Liver (tissue), 9 donors: ENCODE measurements around the gene PDLIM5. TPM values are rescaled to one million over a fixed set of nuclear protein-coding genes. Genes with fewer than 3 reads are reported as not detected.

ENCODE experiments used
- DNase-seq: peaks from one replicate; pipeline ENCODE4 v3.0.0-alpha.2; 2017; ENCODE audit warnings: low spot score
- H3K27ac ChIP-seq, 2 donors: one replicate each; pipeline ENCODE4 v1.7.0; 2013; ENCODE audit warnings: inconsistent platforms in 2 of 2, low read length in 2 of 2, control low read depth in 1 of 2, low read depth in 1 of 2, mild to moderate bottlenecking in 1 of 2
- H3K27me3 ChIP-seq, 4 donors: one replicate each; pipeline versions ENCODE4 v1.6.1 to v1.7.0; 2013; ENCODE audit warnings: low read length in 3 of 4, inconsistent platforms in 1 of 4, mild to moderate bottlenecking in 1 of 4, moderate library complexity in 1 of 4; ENCODE audit not compliant: control insufficient read depth in 4 of 4, insufficient read depth in 4 of 4
- H3K36me3 ChIP-seq, 4 donors: one replicate each; pipeline versions ENCODE4 v1.6.1 to v1.7.0; 2013; ENCODE audit warnings: low read length in 3 of 4, mild to moderate bottlenecking in 3 of 4, low read depth in 1 of 4, moderate library complexity in 1 of 4; ENCODE audit not compliant: control insufficient read depth in 4 of 4, insufficient read depth in 3 of 4
- H3K4me1 ChIP-seq, 4 donors: one replicate each; pipeline versions ENCODE4 v1.6.1 to v1.7.0; 2013; ENCODE audit warnings: low read length in 3 of 4, mild to moderate bottlenecking in 3 of 4, moderate library complexity in 1 of 4; ENCODE audit not compliant: control insufficient read depth in 4 of 4, insufficient read depth in 4 of 4
- H3K4me3 ChIP-seq, 3 donors: one replicate each; pipeline versions ENCODE4 v1.6.1 to v1.7.0; 2013; ENCODE audit warnings: low read length in 3 of 3, control low read depth in 1 of 3, low read depth in 1 of 3, mild to moderate bottlenecking in 1 of 3
- H3K9ac ChIP-seq, 2 donors: one replicate each; pipeline ENCODE4 v1.7.0; 2013; ENCODE audit warnings: low read length in 2 of 2, mild to moderate bottlenecking in 2 of 2, moderate library complexity in 2 of 2, control low read depth in 1 of 2, low read depth in 1 of 2
- H3K9me3 ChIP-seq, 4 donors: one replicate each; pipeline versions ENCODE4 v1.6.1 to v1.7.0; 2013; ENCODE audit warnings: low read length in 3 of 4; ENCODE audit not compliant: control insufficient read depth in 4 of 4
- EGR1 ChIP-seq, 2 donors: IDR thresholded peaks; 2 replicates each; pipeline ENCODE4 v1.6.1; 2016 to 2018; ENCODE audit warnings: antibody characterized with exemption in 2 of 2, low read depth in 2 of 2
- FOXA2 ChIP-seq: IDR thresholded peaks from 2 replicates; pipeline ENCODE4 v1.6.1; 2016; ENCODE audit warnings: antibody characterized with exemption
- HNF4A ChIP-seq, 2 donors: conservative IDR thresholded peaks; 2 replicates each; pipeline ENCODE4 v1.6.1; 2016; ENCODE audit warnings: antibody characterized with exemption in 2 of 2, mild to moderate bottlenecking in 2 of 2
- HNF4G ChIP-seq: IDR thresholded peaks from 2 replicates; pipeline ENCODE4 v1.6.1; 2016; ENCODE audit warnings: antibody characterized with exemption
- JUND ChIP-seq, 2 donors: IDR thresholded peaks; 2 replicates each; pipeline ENCODE4 v1.6.1; 2016; ENCODE audit warnings: antibody characterized with exemption in 2 of 2
- NR2F2 ChIP-seq: IDR thresholded peaks from 2 replicates; pipeline ENCODE4 v1.6.1; 2016; ENCODE audit warnings: antibody characterized with exemption
- RAD21 ChIP-seq, 2 donors: IDR thresholded peaks; 2 replicates each; pipeline ENCODE4 v1.6.1; 2016; ENCODE audit warnings: antibody characterized with exemption in 2 of 2, mild to moderate bottlenecking in 2 of 2
- RXRA ChIP-seq, 2 donors: IDR thresholded peaks; 2 replicates each; pipeline ENCODE4 v1.6.1; 2017 to 2018; ENCODE audit warnings: antibody characterized with exemption in 2 of 2, mild to moderate bottlenecking in 1 of 2
- SP1 ChIP-seq: IDR thresholded peaks from 2 replicates; pipeline ENCODE4 v1.6.1; 2018; ENCODE audit warnings: antibody characterized with exemption, mild to moderate bottlenecking
- YY1 ChIP-seq: IDR thresholded peaks from 2 replicates; pipeline ENCODE4 v1.6.1; 2016; ENCODE audit warnings: antibody characterized with exemption, mild to moderate bottlenecking
- WGBS: extraction: QIAGEN DNeasy Blood & Tissue Kit; methylation state at CpG from one replicate; pipeline ENCODE4 v1.1.7; 2013; 5-methylcytosine and 5-hydroxymethylcytosine counted together
- polyA plus RNA-seq, 2 donors: library from polyadenylated mRNA; stranded (reverse) in 1 of 2; unstranded in 1 of 2; fragments of 200-250 nt in 1 of 2; fragments of >200 nt in 1 of 2; fragmentation: Nextera tagmentation in 1 of 2; extraction: Ambion mirVana in 1 of 2; gene quantifications; one replicate each; pipeline versions ENCODE4 v1.2.1 to v1.2.3, GENCODE V29; 2013 to 2015
- total RNA-seq, 2 donors: library from RNA; depleted of rRNA; stranded (reverse); fragments of >200 nt; gene quantifications; one replicate each; pipeline ENCODE4 v1.2.3, GENCODE V29; 2014
- TF ChIP-seq, protein P1 (sequence below): IDR thresholded peaks from 2 replicates; pipeline ENCODE4 v1.6.1; 2016; ENCODE audit warnings: antibody characterized with exemption
- TF ChIP-seq, protein P2 (sequence below): fragments of 150-350 bp; IDR thresholded peaks from 2 replicates; pipeline ENCODE4 v1.5.1; 2017; ENCODE audit warnings: improper control_type of control experiment, low read depth, low read length; ENCODE audit not compliant: missing input control
- TF ChIP-seq, protein P3 (sequence below): IDR thresholded peaks from 2 replicates; pipeline ENCODE4 v1.6.1; 2016; ENCODE audit warnings: antibody characterized with exemption
- donor health status: healthy.
- donor health status: healthy.
- donor health status: healthy.
- donor health status: healthy.
- donor health status: healthy.

PDLIM5 gene
- total and polyA plus RNA-seq, 4 donors = 19.1 to 114 (median 67.8) TPM

DNA sequence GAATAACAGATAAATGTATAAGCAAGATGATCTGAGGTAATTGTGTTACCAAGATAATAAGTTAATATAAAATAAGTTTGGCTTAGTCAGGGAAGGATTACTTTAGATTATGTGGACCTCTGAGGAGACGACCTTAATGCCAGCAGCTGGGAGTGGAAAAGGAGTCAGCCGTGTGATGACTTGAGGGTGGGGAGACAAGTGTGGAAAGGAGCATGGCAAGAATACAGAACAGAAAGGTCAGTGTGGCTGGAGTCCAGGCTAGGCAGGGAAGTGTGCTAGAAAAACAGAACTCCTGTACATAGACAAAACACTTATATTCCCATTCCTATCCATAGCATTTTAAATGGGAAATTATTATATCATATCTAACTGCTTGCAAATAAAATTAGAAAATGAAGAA lies 138.8 kb downstream of the PDLIM5 start:
- H3K9me3 ChIP-seq = no peaks in the 10 kb centered on the region

DNA sequence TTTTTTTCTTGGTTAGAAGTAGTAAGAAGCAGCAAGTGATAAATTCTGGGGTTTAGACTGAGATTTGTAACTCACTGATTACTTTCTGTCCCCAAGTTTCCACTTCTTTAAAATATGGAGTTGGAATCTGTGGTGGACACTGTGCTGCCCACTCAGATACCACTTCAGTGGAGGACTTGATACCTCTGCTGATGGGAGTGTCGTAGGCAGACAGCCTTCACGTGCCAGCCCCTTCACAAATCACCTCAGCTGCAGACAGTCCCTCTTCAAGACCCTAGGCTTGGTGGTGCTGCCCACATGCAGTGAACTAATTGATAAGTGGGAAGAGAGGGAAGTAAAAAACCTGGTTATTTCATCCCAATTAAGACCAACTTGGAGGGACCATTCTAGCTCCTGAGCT lies 139.5 kb downstream of the PDLIM5 start:
- WGBS = 100% methylated on average over 2 of the region's 2 CpGs
- DNase-seq = no peak
- no peaks in the 10 kb centered on the region for H3K9me3 ChIP-seq
- H3K9ac ChIP-seq = no peak overlapping the region
- peaks cover 0 to 4% (median 0%) of the 10 kb centered on the region in 4 donors for H3K4me1 ChIP-seq
- no peak overlapping the region for H3K27ac ChIP-seq
- peaks cover 1 to 31% (median 18%) of the 10 kb centered on the region in 4 donors for H3K36me3 ChIP-seq
- no peaks in the 10 kb centered on the region for H3K27me3 ChIP-seq
- no peak overlapping the region for H3K4me3 ChIP-seq
- TF ChIP-seq, protein P1, sequence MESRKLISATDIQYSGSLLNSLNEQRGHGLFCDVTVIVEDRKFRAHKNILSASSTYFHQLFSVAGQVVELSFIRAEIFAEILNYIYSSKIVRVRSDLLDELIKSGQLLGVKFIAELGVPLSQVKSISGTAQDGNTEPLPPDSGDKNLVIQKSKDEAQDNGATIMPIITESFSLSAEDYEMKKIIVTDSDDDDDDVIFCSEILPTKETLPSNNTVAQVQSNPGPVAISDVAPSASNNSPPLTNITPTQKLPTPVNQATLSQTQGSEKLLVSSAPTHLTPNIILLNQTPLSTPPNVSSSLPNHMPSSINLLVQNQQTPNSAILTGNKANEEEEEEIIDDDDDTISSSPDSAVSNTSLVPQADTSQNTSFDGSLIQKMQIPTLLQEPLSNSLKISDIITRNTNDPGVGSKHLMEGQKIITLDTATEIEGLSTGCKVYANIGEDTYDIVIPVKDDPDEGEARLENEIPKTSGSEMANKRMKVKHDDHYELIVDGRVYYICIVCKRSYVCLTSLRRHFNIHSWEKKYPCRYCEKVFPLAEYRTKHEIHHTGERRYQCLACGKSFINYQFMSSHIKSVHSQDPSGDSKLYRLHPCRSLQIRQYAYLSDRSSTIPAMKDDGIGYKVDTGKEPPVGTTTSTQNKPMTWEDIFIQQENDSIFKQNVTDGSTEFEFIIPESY = no peak
- no peak for TF ChIP-seq HNF4G
- TF ChIP-seq NR2F2 = no peak
- TF ChIP-seq, protein P2, sequence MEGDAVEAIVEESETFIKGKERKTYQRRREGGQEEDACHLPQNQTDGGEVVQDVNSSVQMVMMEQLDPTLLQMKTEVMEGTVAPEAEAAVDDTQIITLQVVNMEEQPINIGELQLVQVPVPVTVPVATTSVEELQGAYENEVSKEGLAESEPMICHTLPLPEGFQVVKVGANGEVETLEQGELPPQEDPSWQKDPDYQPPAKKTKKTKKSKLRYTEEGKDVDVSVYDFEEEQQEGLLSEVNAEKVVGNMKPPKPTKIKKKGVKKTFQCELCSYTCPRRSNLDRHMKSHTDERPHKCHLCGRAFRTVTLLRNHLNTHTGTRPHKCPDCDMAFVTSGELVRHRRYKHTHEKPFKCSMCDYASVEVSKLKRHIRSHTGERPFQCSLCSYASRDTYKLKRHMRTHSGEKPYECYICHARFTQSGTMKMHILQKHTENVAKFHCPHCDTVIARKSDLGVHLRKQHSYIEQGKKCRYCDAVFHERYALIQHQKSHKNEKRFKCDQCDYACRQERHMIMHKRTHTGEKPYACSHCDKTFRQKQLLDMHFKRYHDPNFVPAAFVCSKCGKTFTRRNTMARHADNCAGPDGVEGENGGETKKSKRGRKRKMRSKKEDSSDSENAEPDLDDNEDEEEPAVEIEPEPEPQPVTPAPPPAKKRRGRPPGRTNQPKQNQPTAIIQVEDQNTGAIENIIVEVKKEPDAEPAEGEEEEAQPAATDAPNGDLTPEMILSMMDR = no peak
- no peak for TF ChIP-seq EGR1 (IDR thresholded peaks at IDR 0.05; ENCODE audit: low read depth in 2 of 2)
- no peak for TF ChIP-seq HNF4A (conservative IDR thresholded peaks at IDR 0.05)
- no peak for TF ChIP-seq YY1
- no peak for TF ChIP-seq RAD21 (IDR thresholded peaks at IDR 0.05)

More for the DNA sequence above, 138.8 kb downstream of the PDLIM5 start:
- Histone ChIP-seq H3K9ac (no peak overlapping the region), H3K36me3 (peaks cover 5 to 34% (median 22%) of the 10 kb centered on the region in 4 donors), H3K4me3 (no peak overlapping the region), H3K27ac (no peak overlapping the region), H3K4me1 (peaks cover 0 to under 1% (median 0%) of the 10 kb centered on the region in 4 donors), H3K27me3 (no peaks in the 10 kb centered on the region)
- TF ChIP-seq FOXA2 (no peak), RAD21 (IDR thresholded peaks at IDR 0.05) (no peak), HNF4G (no peak), JUND (IDR thresholded peaks at IDR 0.05) (no peak), RXRA (IDR thresholded peaks at IDR 0.05) (no peak), SP1 (no peak)
- TF ChIP-seq, protein P2 = no peak
- TF ChIP-seq, protein P3, sequence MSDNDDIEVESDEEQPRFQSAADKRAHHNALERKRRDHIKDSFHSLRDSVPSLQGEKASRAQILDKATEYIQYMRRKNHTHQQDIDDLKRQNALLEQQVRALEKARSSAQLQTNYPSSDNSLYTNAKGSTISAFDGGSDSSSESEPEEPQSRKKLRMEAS = no peak
- WGBS = 88% methylated on average over 2 of the region's 2 CpGs
- no peak for DNase-seq
